Left lung (tissue), 10 donors: ENCODE data around the gene WDR48. TPM values are rescaled to one million over a fixed set of nuclear protein-coding genes. Genes with fewer than 3 reads are reported as not detected.

Experiments
- ATAC-seq: fragments of 200-7000 bp; cut with Tn5 transposase; one replicate; pipeline ENCODE4 v1.9.1; 2020; ENCODE audit warnings: moderate library complexity
- DNase-seq, 4 donors: peaks; one replicate each; pipeline ENCODE4 v3.0.0-alpha.2; 2013 to 2020
- H3K27ac ChIP-seq, 2 donors: fragments of 200-600 bp; sonication (generic) in 1 of 2; one replicate each; pipeline versions ENCODE4 v1.5.0 to v1.8.0; 2020 to 2021
- H3K27me3 ChIP-seq, 2 donors: fragments of 200-600 bp; sonication (generic) in 1 of 2; one replicate each; pipeline versions ENCODE4 v1.5.0 to v1.8.0; 2020 to 2021
- H3K36me3 ChIP-seq, 2 donors: fragments of 200-600 bp; sonication (generic) in 1 of 2; one replicate each; pipeline versions ENCODE4 v1.5.0 to v1.8.0; 2020 to 2021
- H3K4me1 ChIP-seq, 2 donors: fragments of 200-600 bp; one replicate each; pipeline ENCODE4 v1.8.0; 2021
- H3K4me3 ChIP-seq, 2 donors: fragments of 200-600 bp; sonication (generic) in 1 of 2; one replicate each; pipeline versions ENCODE4 v1.5.0 to v1.8.0; 2020 to 2021; ENCODE audit warnings: mild to moderate bottlenecking in 1 of 2
- H3K9me3 ChIP-seq, 2 donors: fragments of 200-600 bp; sonication (generic) in 1 of 2; one replicate each; pipeline versions ENCODE4 v1.5.0 to v1.8.0; 2020 to 2021
- intact Hi-C, 2 donors: fragments of 100-400 bp; cut with DNase I; formaldehyde crosslinking; loops; one replicate each; pipeline versions ENCODE4 v1.11.2 to v1.14.2; 2022
- polyA plus RNA-seq, 6 donors: library from polyadenylated mRNA; unstranded; fragments of 120-200 nt; gene quantifications; one replicate each; pipeline ENCODE4 v1.2.1, GENCODE V29; 2013; ENCODE audit not compliant: insufficient read length in 6 of 6
- total RNA-seq, 2 donors: library from RNA; stranded (reverse); fragmentation: NEBNext Ultra II Directional; extraction: Animal tissue kit (Norgen Biotek cat#: 25700); gene quantifications; one replicate each; pipeline ENCODE4 v1.2.1, GENCODE V29; 2021
- TF ChIP-seq, protein P1 (sequence below), 2 donors: fragments of 200-600 bp; sonication (generic) in 1 of 2; IDR thresholded peaks; one replicate each; pipeline versions ENCODE4 v1.5.0 to v1.8.0; 2021; ENCODE audit warnings: antibody characterized with exemption in 2 of 2
- donor health status: DM: no; HTN: yes; CAD: no.
- donor health status: DM: no; HTN: no; CAD: no.

WDR48 gene
- total and polyA plus RNA-seq, 8 donors, result 25.1 to 89.8 (median 67.7) TPM

GRCh38 chr3:39127908-39128304 is 76.1 kb downstream of the WDR48 start:
- peaks cover 0 to 23% of the 10 kb centered on the region in 2 donors for H3K4me1 ChIP-seq
- H3K36me3 ChIP-seq, result no peaks in the 10 kb centered on the region
- no peak for ATAC-seq
- H3K27me3 ChIP-seq, result no peaks in the 10 kb centered on the region
- H3K27ac ChIP-seq, result no peak overlapping the region
- intact Hi-C loops, result loop anchor here in 1 of 2 donors (5.0 kb wide), 1 partner anchor 164 kb away; no protein-coding TSS in a partner anchor
- no peak overlapping the region for H3K4me3 ChIP-seq
- TF ChIP-seq, protein P1, sequence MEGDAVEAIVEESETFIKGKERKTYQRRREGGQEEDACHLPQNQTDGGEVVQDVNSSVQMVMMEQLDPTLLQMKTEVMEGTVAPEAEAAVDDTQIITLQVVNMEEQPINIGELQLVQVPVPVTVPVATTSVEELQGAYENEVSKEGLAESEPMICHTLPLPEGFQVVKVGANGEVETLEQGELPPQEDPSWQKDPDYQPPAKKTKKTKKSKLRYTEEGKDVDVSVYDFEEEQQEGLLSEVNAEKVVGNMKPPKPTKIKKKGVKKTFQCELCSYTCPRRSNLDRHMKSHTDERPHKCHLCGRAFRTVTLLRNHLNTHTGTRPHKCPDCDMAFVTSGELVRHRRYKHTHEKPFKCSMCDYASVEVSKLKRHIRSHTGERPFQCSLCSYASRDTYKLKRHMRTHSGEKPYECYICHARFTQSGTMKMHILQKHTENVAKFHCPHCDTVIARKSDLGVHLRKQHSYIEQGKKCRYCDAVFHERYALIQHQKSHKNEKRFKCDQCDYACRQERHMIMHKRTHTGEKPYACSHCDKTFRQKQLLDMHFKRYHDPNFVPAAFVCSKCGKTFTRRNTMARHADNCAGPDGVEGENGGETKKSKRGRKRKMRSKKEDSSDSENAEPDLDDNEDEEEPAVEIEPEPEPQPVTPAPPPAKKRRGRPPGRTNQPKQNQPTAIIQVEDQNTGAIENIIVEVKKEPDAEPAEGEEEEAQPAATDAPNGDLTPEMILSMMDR (IDR thresholded peaks at IDR 0.05), result no peak
- no peak for DNase-seq
- no peaks in the 10 kb centered on the region for H3K9me3 ChIP-seq

GRCh38 chr3:39128951-39129350 is 77.1 kb downstream of the WDR48 start:
- Histone ChIP-seq H3K4me1 (peaks cover 0 to 31% of the 10 kb centered on the region in 2 donors), H3K27me3 (no peaks in the 10 kb centered on the region), H3K27ac (no peak overlapping the region), H3K9me3 (no peaks in the 10 kb centered on the region), H3K36me3 (no peaks in the 10 kb centered on the region), H3K4me3 (no peak overlapping the region)
- TF ChIP-seq, protein P1 (IDR thresholded peaks at IDR 0.05), result no peak
- intact Hi-C loops, result loop anchor here in 1 of 2 donors (5.0 kb wide), 1 partner anchor 163 kb away; no protein-coding TSS in a partner anchor
- ATAC-seq (no peak), DNase-seq (no peak)

DNA sequence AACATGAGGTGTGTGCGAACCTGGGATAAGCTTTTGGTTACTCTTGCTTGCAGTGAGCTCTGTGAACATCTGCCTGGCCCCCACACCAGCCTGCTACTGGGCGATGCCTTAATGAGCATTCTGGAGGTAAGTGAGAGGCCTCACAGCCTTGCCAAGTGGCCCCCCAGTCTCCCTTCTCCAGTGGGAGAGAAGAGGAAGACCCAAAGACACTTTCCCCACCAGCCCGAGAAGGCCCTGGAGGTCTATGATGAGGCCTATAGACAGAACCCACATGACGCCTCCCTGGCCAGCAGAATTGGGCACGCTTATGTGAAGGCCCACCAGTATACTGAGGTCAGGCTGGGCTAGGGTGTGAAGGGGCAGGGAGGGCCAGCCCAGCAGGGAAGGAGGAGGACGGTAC is 78.2 kb downstream of the WDR48 start:
- no peaks in the 10 kb centered on the region for H3K27me3 ChIP-seq
- intact Hi-C loops, result no loop called here
- H3K36me3 ChIP-seq, result no peaks in the 10 kb centered on the region
- H3K9me3 ChIP-seq, result no peaks in the 10 kb centered on the region
- no peak overlapping the region for H3K4me3 ChIP-seq
- DNase-seq (no peak), ATAC-seq (no peak)
- TF ChIP-seq, protein P1 (IDR thresholded peaks at IDR 0.05), result no peak
- peaks cover 0 to 38% of the 10 kb centered on the region in 2 donors for H3K4me1 ChIP-seq
- H3K27ac ChIP-seq, result no peak overlapping the region

GRCh38 chr3:39130693-39131265 is 79.0 kb downstream of the WDR48 start:
- ATAC-seq (no peak), DNase-seq (no peak)
- Histone ChIP-seq H3K9me3 (no peaks in the 10 kb centered on the region), H3K4me1 (peaks cover 0 to 39% of the 10 kb centered on the region in 2 donors), H3K27ac (no peak overlapping the region), H3K27me3 (no peaks in the 10 kb centered on the region), H3K4me3 (no peak overlapping the region), H3K36me3 (no peaks in the 10 kb centered on the region)
- intact Hi-C loops, result no loop called here
- TF ChIP-seq, protein P1 (IDR thresholded peaks at IDR 0.05), result no peak

GRCh38 chr3:39132096-39133092 is 80.6 kb downstream of the WDR48 start:
- no peak overlapping the region for H3K4me3 ChIP-seq
- intact Hi-C loops, result no loop called here
- no peak for DNase-seq
- peak overlapping the region in 1 of 2 donors; percentile 66 for H3K27ac ChIP-seq
- peak; percentile 71 for ATAC-seq
- TF ChIP-seq, protein P1 (IDR thresholded peaks at IDR 0.05), result no peak
- no peaks in the 10 kb centered on the region for H3K27me3 ChIP-seq
- no peaks in the 10 kb centered on the region for H3K9me3 ChIP-seq
- peaks cover 0 to 9% of the 10 kb centered on the region in 2 donors for H3K36me3 ChIP-seq
- peaks cover 0 to 46% of the 10 kb centered on the region in 2 donors for H3K4me1 ChIP-seq
